HCT116 (cell line): Measurements from ENCODE around the gene AQP5. TPM values are rescaled to one million over a fixed set of nuclear protein-coding genes. Genes with fewer than 3 reads are reported as not detected.

ENCODE experiments used
- ATAC-seq: fragments of 200-7000 bp; cut with Tn5 transposase; 2 replicates; pipeline ENCODE4 v1.9.1; 2020; ENCODE audit warnings: mild to moderate bottlenecking, moderate library complexity
- BruUV-seq: library from RNA; stranded (reverse); fragments of 400-500 nt; replicated peaks from 2 replicates; lab custom pipeline; 2021; lab: Mats Ljungman, UMichigan
- CTCF ChIA-PET: fragments of 300-600 bp; sonication (Branson Sonifier 250); formaldehyde crosslinking; loops from one replicate; lab custom pipeline; 2021; ENCODE audit warnings: antibody characterized with exemption; lab: Charles Lee
- POLR2A ChIA-PET: fragments of 300-600, 350-600 bp; sonication (Branson Sonifier 250); formaldehyde crosslinking; loops from one replicate; lab custom pipeline; 2021; ENCODE audit warnings: antibody characterized with exemption; lab: Charles Lee
- RAD21 ChIA-PET, 2 experiments: fragments of 300-600 bp; sonication (Branson Sonifier 250); formaldehyde crosslinking; loops; one replicate each; lab custom pipeline; 2023; ENCODE audit warnings: low total read pairs in 2 of 2; ENCODE audit not compliant: uncharacterized antibody in 2 of 2, unreplicated experiment in 2 of 2, low non-redundant PET in 1 of 2; lab: Charles Lee
- DNase-seq: peaks from one replicate; pipeline ENCODE4 v3.0.0-alpha.2; 2010; ENCODE audit warnings: low read depth, low spot score
- H2AFZ ChIP-seq: fragments of 200-600 bp; shearing (Covaris generic), sonication (generic); 2 replicates; pipeline ENCODE4 v1.6.1; 2017; ENCODE audit warnings: low read depth, mixed run types, mixed read lengths, antibody characterized with exemption, low read length; ENCODE audit not compliant: poor library complexity, severe bottlenecking
- H3K27ac ChIP-seq: 2 replicates; pipeline ENCODE4 v1.5.1; 2012; ENCODE audit warnings: low read depth, low read length
- H3K27me3 ChIP-seq: fragments of 200-600 bp; sonication (generic); 2 replicates; pipeline ENCODE4 v1.6.1; 2016; ENCODE audit warnings: mixed run types, low read length, mixed read lengths; ENCODE audit not compliant: insufficient read depth
- H3K36me3 ChIP-seq, 2 experiments: fragments of 200-500 bp in 1 of 2; fragments of 200-600 bp in 1 of 2; sonication (Bioruptor generic) in 1 of 2; sonication (generic) in 1 of 2; 2 replicates each; pipeline versions ENCODE4 v1.5.1 to v1.6.1; 2014 to 2016; ENCODE audit warnings: low read length in 2 of 2, inconsistent platforms in 1 of 2, mixed read lengths in 1 of 2, mixed run types in 1 of 2; ENCODE audit not compliant: insufficient read depth in 2 of 2, control insufficient read depth in 1 of 2
- H3K4me1 ChIP-seq, 2 experiments: fragments of 200-600 bp in 1 of 2; sonication (generic) in 1 of 2; 2 replicates each; pipeline versions ENCODE4 v1.5.1 to v1.6.1; 2012 to 2017; ENCODE audit warnings: low read length in 2 of 2, inconsistent platforms in 1 of 2, mild to moderate bottlenecking in 1 of 2, mixed read lengths in 1 of 2, mixed run types in 1 of 2, moderate library complexity in 1 of 2; ENCODE audit not compliant: insufficient read depth in 2 of 2, control insufficient read depth in 1 of 2
- H3K4me2 ChIP-seq: fragments of 200-600 bp; sonication (generic); 2 replicates; pipeline ENCODE4 v1.6.1; 2017; ENCODE audit warnings: mixed run types, low read length, mixed read lengths
- H3K4me3 ChIP-seq, 2 experiments: fragments of 200-600 bp in 1 of 2; sonication (generic) in 1 of 2; replicated peaks in 1 of 2; 2 replicates each; pipeline ENCODE4 v1.5.1; 2011 to 2016; ENCODE audit warnings: low read length in 2 of 2, control low read depth in 1 of 2, low read depth in 1 of 2, mild to moderate bottlenecking in 1 of 2, mixed read lengths in 1 of 2, mixed run types in 1 of 2
- H3K79me2 ChIP-seq: fragments of 200-600 bp; sonication (generic); 2 replicates; pipeline ENCODE4 v1.6.1; 2017; ENCODE audit warnings: mild to moderate bottlenecking, mixed run types, low read length, moderate library complexity, mixed read lengths; ENCODE audit not compliant: insufficient read depth
- H3K9ac ChIP-seq: fragments of 200-600 bp; sonication (generic); 2 replicates; pipeline ENCODE4 v1.6.1; 2016; ENCODE audit warnings: low read length, mixed read lengths
- H3K9me2 ChIP-seq: fragments of 200-600 bp; sonication (generic), shearing (Covaris generic); 2 replicates; pipeline ENCODE4 v1.6.1; 2017; ENCODE audit warnings: mixed run types, mild to moderate bottlenecking, moderate library complexity; ENCODE audit not compliant: insufficient read depth
- H3K9me3 ChIP-seq, 2 experiments: fragments of 200-500 bp in 1 of 2; fragments of 200-600 bp in 1 of 2; sonication (Bioruptor generic) in 1 of 2; sonication (generic) in 1 of 2; 2 replicates each; pipeline ENCODE4 v1.6.1; 2014 to 2017; ENCODE audit warnings: low read length in 2 of 2, mixed read lengths in 2 of 2, inconsistent platforms in 1 of 2, low read depth in 1 of 2, mild to moderate bottlenecking in 1 of 2, mixed run types in 1 of 2, moderate library complexity in 1 of 2; ENCODE audit not compliant: control insufficient read depth in 1 of 2, insufficient read depth in 1 of 2
- H4K20me1 ChIP-seq: fragments of 200-600 bp; sonication (generic), shearing (Covaris generic); 2 replicates; pipeline ENCODE4 v1.6.1; 2017; ENCODE audit warnings: mixed run types, mild to moderate bottlenecking, moderate library complexity; ENCODE audit not compliant: insufficient read depth
- CBX3 ChIP-seq: IDR thresholded peaks from 2 replicates; pipeline ENCODE4 v1.6.1; 2012; ENCODE audit warnings: low read depth
- EGR1 ChIP-seq: IDR thresholded peaks from 2 replicates; pipeline ENCODE4 v1.6.1; 2012; ENCODE audit warnings: low read depth
- EZH2 ChIP-seq: fragments of 200-600 bp; sonication (generic); IDR thresholded peaks from 2 replicates; pipeline ENCODE4 v1.6.1; 2017; ENCODE audit warnings: antibody characterized with exemption, mixed run types
- EZH2phosphoT487 ChIP-seq: fragments of 200-600 bp; IDR thresholded peaks from 2 replicates; pipeline ENCODE4 v1.6.1; 2018; ENCODE audit warnings: antibody characterized with exemption, borderline replicate concordance
- FOSL1 ChIP-seq: IDR thresholded peaks from 2 replicates; pipeline ENCODE4 v1.6.1; 2012; ENCODE audit warnings: low read depth
- JUND ChIP-seq: IDR thresholded peaks from 2 replicates; pipeline ENCODE4 v1.6.1; 2012
- POLR2A ChIP-seq: IDR thresholded peaks from 2 replicates; pipeline ENCODE4 v1.7.0; 2011; ENCODE audit warnings: borderline replicate concordance; ENCODE audit not compliant: insufficient read depth, insufficient read length; ENCODE audit errors: extremely low read depth
- POLR2AphosphoS5 ChIP-seq: IDR thresholded peaks from 2 replicates; pipeline ENCODE4 v1.6.1; 2011; ENCODE audit warnings: mild to moderate bottlenecking, low read depth, low read length, moderate library complexity
- RAD21 ChIP-seq: IDR thresholded peaks from 2 replicates; pipeline ENCODE4 v1.6.1; 2012; ENCODE audit warnings: low read depth, mild to moderate bottlenecking
- SIN3A ChIP-seq: IDR thresholded peaks from 2 replicates; pipeline ENCODE4 v1.6.1; 2012; ENCODE audit warnings: low read depth
- SRF ChIP-seq: IDR thresholded peaks from 2 replicates; pipeline ENCODE4 v1.6.1; 2012; ENCODE audit warnings: low read depth
- YY1 ChIP-seq: IDR thresholded peaks from 2 replicates; pipeline ENCODE4 v1.6.1; 2011; ENCODE audit warnings: low read length, low read depth, moderate library complexity, mild to moderate bottlenecking; ENCODE audit not compliant: insufficient replicate concordance; ENCODE audit errors: extremely low read depth
- ZFX ChIP-seq: fragments of 450-650 bp; IDR thresholded peaks from 2 replicates; pipeline ENCODE4 v1.6.1; 2017
- ZNF274 ChIP-seq: fragments of 200-500 bp; sonication (Bioruptor generic); IDR thresholded peaks from 2 replicates; pipeline ENCODE4 v1.6.1; 2014; ENCODE audit warnings: mild to moderate bottlenecking, low read depth, low read length, inconsistent platforms
- intact Hi-C: fragments of 100-400 bp; cut with micrococcal nuclease; formaldehyde crosslinking; loops from 2 replicates; pipeline ENCODE4 v1.10.0; 2022
- total RNA-seq: library from RNA; stranded (reverse); gene quantifications from one replicate; pipeline ENCODE4 v1.2.1, GENCODE V29; 2021; ENCODE audit not compliant: unreplicated experiment
- TF ChIP-seq, protein P1 (sequence below): IDR thresholded peaks from 2 replicates; pipeline ENCODE4 v1.6.1; 2011; ENCODE audit warnings: mild to moderate bottlenecking, low read length, moderate library complexity; ENCODE audit not compliant: insufficient replicate concordance; ENCODE audit errors: extremely low read depth
- TF ChIP-seq, protein P2 (sequence below): IDR thresholded peaks from 2 replicates; pipeline ENCODE4 v1.6.1; 2012; ENCODE audit warnings: low read depth

Gene AQP5
- total RNA-seq, 1 experiment from 2014 or later, result not detected

DNA sequence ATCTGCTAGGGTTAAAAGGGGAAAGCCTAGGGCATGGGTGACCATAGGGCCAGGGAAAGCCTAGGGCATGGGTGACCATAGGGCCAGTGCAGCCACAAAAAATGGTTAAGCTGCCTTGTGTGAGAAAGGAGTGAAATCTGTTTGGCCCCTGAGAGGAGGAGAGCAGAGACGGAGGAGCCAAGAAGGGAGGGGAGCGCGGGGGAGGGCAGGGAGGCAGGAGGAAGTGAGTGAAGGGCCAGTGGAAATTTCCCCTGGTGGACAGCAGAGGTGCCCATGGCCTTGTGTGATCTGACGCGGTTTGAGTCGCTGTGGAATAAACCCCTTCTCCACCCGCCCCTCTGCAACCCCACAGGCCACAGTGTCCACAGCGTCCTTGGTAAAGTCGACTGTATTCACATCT lies 10.5 kb downstream of the AQP5 start:
- POLR2A ChIA-PET, result no interaction called here
- DNase-seq (no peak), ATAC-seq (no peak)
- H3K27me3 ChIP-seq, result 0 out of 2 replicates have a peak, but pooled peaks cover 5% of the 10 kb centered on the region
- intact Hi-C loops, result no loop called here
- H3K9me3 ChIP-seq, result no peaks in the 10 kb centered on the region
- TF ChIP-seq ZFX (no peak), SIN3A (no peak), EZH2phosphoT487 (no peak), YY1 (no peak), RAD21 (no peak)
- TF ChIP-seq, protein P1, sequence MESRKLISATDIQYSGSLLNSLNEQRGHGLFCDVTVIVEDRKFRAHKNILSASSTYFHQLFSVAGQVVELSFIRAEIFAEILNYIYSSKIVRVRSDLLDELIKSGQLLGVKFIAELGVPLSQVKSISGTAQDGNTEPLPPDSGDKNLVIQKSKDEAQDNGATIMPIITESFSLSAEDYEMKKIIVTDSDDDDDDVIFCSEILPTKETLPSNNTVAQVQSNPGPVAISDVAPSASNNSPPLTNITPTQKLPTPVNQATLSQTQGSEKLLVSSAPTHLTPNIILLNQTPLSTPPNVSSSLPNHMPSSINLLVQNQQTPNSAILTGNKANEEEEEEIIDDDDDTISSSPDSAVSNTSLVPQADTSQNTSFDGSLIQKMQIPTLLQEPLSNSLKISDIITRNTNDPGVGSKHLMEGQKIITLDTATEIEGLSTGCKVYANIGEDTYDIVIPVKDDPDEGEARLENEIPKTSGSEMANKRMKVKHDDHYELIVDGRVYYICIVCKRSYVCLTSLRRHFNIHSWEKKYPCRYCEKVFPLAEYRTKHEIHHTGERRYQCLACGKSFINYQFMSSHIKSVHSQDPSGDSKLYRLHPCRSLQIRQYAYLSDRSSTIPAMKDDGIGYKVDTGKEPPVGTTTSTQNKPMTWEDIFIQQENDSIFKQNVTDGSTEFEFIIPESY, result no peak
- TF ChIP-seq, all 23 proteins: peak for 0
- BruUV-seq, result no TSS peak
- no peak overlapping the region for H3K27ac ChIP-seq
- CTCF ChIA-PET, result interaction anchor here (1.0 to 1.3 kb wide), 2 partner anchors 27 to 67 kb away, joined by 3 read pairs; no protein-coding TSS in a partner anchor
- no peak overlapping the region for H3K4me3 ChIP-seq
- H3K79me2 ChIP-seq, result no peaks in the 10 kb centered on the region
- no peak overlapping the region for H3K9ac ChIP-seq
- H4K20me1 ChIP-seq, result no peaks in the 10 kb centered on the region
- no peak overlapping the region for H3K4me2 ChIP-seq
- H3K36me3 ChIP-seq, result no peaks in the 10 kb centered on the region
- peaks cover 0 to 9% of the 10 kb centered on the region in 2 experiments; a peak in 2 of 4 replicates for H3K4me1 ChIP-seq
- H3K9me2 ChIP-seq, result no peaks in the 10 kb centered on the region
- RAD21 ChIA-PET, result no interaction called here
- H2AFZ ChIP-seq, result no peak overlapping the region

DNA sequence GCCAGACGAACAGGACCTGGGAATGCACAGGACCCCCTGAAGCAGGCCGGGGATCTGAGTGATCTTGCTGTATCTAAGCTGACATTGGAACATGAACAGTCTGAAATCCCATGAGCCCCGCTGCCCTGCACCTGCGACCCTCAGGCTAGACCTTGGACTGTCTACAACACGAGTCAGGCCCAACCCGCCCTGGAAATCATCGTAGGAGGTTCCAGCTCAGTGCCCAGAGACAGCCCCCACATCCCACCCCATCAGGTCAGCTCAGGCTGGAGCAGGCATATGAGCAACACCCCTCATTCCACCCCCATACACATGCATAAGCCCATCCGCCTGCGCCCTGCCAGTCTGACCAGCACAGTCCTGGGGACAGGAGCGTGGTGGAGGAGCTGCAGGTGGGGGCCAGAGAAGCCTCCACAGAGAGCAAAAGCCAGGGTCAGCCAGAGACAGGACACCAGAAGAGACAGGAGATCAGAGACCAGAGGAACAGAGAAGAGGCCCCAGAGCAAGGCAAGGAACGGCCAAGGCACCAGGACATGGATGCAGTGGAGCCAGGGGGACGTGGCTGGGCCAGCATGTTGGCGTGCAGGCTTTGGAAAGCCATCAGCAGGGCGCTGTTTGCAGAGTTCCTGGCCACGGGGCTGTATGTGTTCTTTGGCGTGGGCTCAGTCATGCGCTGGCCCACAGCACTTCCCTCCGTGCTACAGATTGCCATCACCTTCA lies 11.1 kb downstream of the AQP5 start, which contains the start of gene AQP6:
Gene AQP6 (plus strand): TSS at position 307 of the 720 bp plus-strand sequence. CDS start 227 bp downstream, at position 534.
- Histone ChIP-seq H3K9me2 (no peaks in the 10 kb centered on the region), H4K20me1 (no peaks in the 10 kb centered on the region), H3K36me3 (no peaks in the 10 kb centered on the region), H3K4me1 (peaks cover 0 to 2% of the 10 kb centered on the region in 2 experiments; a peak in 1 of 4 replicates), H3K27me3 (0 out of 2 replicates have a peak, but pooled peaks cover 5% of the 10 kb centered on the region), H2AFZ (no peak within 1 kb of the TSS), H3K27ac (no peak within 1 kb of the TSS), H3K4me3 (no peak within 1 kb of the TSS), H3K9ac (no peak within 1 kb of the TSS), H3K9me3 (no peaks in the 10 kb centered on the region), H3K4me2 (no peak within 1 kb of the TSS), H3K79me2 (no peaks in the 10 kb centered on the region)
- BruUV-seq, result no TSS peak
- ChIA-PET CTCF (interaction anchor here (1.0 to 1.3 kb wide), 2 partner anchors 27 to 66 kb away, joined by 3 read pairs; no protein-coding TSS in a partner anchor), RAD21 (no interaction called here), POLR2A (no interaction called here)
- no peak for ATAC-seq
- no peak for DNase-seq
- intact Hi-C loops, result no loop called here
- TF ChIP-seq FOSL1, result no peak
- TF ChIP-seq, protein P2, sequence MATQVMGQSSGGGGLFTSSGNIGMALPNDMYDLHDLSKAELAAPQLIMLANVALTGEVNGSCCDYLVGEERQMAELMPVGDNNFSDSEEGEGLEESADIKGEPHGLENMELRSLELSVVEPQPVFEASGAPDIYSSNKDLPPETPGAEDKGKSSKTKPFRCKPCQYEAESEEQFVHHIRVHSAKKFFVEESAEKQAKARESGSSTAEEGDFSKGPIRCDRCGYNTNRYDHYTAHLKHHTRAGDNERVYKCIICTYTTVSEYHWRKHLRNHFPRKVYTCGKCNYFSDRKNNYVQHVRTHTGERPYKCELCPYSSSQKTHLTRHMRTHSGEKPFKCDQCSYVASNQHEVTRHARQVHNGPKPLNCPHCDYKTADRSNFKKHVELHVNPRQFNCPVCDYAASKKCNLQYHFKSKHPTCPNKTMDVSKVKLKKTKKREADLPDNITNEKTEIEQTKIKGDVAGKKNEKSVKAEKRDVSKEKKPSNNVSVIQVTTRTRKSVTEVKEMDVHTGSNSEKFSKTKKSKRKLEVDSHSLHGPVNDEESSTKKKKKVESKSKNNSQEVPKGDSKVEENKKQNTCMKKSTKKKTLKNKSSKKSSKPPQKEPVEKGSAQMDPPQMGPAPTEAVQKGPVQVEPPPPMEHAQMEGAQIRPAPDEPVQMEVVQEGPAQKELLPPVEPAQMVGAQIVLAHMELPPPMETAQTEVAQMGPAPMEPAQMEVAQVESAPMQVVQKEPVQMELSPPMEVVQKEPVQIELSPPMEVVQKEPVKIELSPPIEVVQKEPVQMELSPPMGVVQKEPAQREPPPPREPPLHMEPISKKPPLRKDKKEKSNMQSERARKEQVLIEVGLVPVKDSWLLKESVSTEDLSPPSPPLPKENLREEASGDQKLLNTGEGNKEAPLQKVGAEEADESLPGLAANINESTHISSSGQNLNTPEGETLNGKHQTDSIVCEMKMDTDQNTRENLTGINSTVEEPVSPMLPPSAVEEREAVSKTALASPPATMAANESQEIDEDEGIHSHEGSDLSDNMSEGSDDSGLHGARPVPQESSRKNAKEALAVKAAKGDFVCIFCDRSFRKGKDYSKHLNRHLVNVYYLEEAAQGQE, result no peak
- TF ChIP-seq CBX3, result no peak
- no peak for TF ChIP-seq POLR2A
- TF ChIP-seq JUND, result no peak
- no peak for TF ChIP-seq SIN3A
- TF ChIP-seq ZNF274, result no peak
- TF ChIP-seq EGR1, result no peak
- TF ChIP-seq POLR2AphosphoS5, result no peak
- no peak for TF ChIP-seq SRF
- no peak for TF ChIP-seq ZFX
- TF ChIP-seq RAD21, result no peak
- no peak for TF ChIP-seq EZH2
